HepG2 (cell line): ENCODE results near the gene GRIK5. TPM values are rescaled to one million over a fixed set of nuclear protein-coding genes. Genes with fewer than 3 reads are reported as not detected.

Experiments
- CEBPG ChIP-seq: IDR thresholded peaks from 2 replicates; pipeline ENCODE4 v1.6.1; 2016
- CEBPZ ChIP-seq: IDR thresholded peaks from 2 replicates; pipeline ENCODE4 v1.6.1; 2012; ENCODE audit warnings: low read length, improper control_type of control experiment
- JUNB ChIP-seq: sonication (generic); formaldehyde crosslinking; IDR thresholded peaks from 2 replicates; pipeline ENCODE4 v1.8.0; 2022; ENCODE audit warnings: missing genetic modification reagents, mild to moderate bottlenecking, borderline replicate concordance
- JUND ChIP-seq: sonication (generic); formaldehyde crosslinking; IDR thresholded peaks from 2 replicates; pipeline ENCODE4 v1.8.0; 2022; ENCODE audit warnings: mild to moderate bottlenecking, missing genetic modification reagents
- MED13 ChIP-seq: sonication (generic); formaldehyde crosslinking; IDR thresholded peaks from 2 replicates; pipeline ENCODE4 v1.5.0; 2020; ENCODE audit warnings: missing genetic modification reagents
- NCOA2 ChIP-seq: sonication (generic); formaldehyde crosslinking; IDR thresholded peaks from 2 replicates; pipeline ENCODE4 v1.8.0; 2022; ENCODE audit warnings: inconsistent platforms
- NFE2 ChIP-seq: sonication (generic); formaldehyde crosslinking; IDR thresholded peaks from 2 replicates; pipeline ENCODE4 v1.4.0; 2020; ENCODE audit warnings: missing genetic modification reagents
- NFKBIZ ChIP-seq: IDR thresholded peaks from 2 replicates; pipeline ENCODE4 v1.6.1; 2018; ENCODE audit warnings: missing genetic modification reagents, missing compliant biosample characterization
- NR2C2 ChIP-seq: sonication (generic); formaldehyde crosslinking; IDR thresholded peaks from 2 replicates; pipeline ENCODE4 v1.4.0; 2020; ENCODE audit warnings: missing genetic modification reagents, mild to moderate bottlenecking, moderate library complexity, borderline replicate concordance
- RAD21 ChIP-seq: fragments of 450-650 bp; formaldehyde crosslinking; IDR thresholded peaks from 2 replicates; pipeline ENCODE4 v1.5.0; 2020; ENCODE audit warnings: mild to moderate bottlenecking
- RARA ChIP-seq: IDR thresholded peaks from 2 replicates; pipeline ENCODE4 v1.6.1; 2016; ENCODE audit warnings: missing genetic modification reagents, missing compliant biosample characterization
- SMC3 ChIP-seq: IDR thresholded peaks from 2 replicates; pipeline ENCODE4 v1.6.1; 2011; ENCODE audit warnings: low read length, improper control_type of control experiment
- STAG1 ChIP-seq: sonication (generic); formaldehyde crosslinking; IDR thresholded peaks from 2 replicates; pipeline ENCODE4 v1.4.0; 2020; ENCODE audit warnings: missing genetic modification reagents
- TARDBP ChIP-seq: sonication (generic); formaldehyde crosslinking; IDR thresholded peaks from 2 replicates; pipeline ENCODE4 v1.8.0; 2022; ENCODE audit warnings: mild to moderate bottlenecking, missing genetic modification reagents
- TIGD3 ChIP-seq: sonication (generic); formaldehyde crosslinking; IDR thresholded peaks from 2 replicates; pipeline ENCODE4 v1.5.1; 2020; ENCODE audit warnings: mild to moderate bottlenecking, missing genetic modification reagents, borderline replicate concordance
- ZFX ChIP-seq: sonication (generic); formaldehyde crosslinking; IDR thresholded peaks from 2 replicates; pipeline ENCODE4 v1.4.0; 2020; ENCODE audit warnings: mild to moderate bottlenecking, low read depth, missing genetic modification reagents, moderate library complexity
- ZNF207 ChIP-seq: fragments of 450-650 bp; IDR thresholded peaks from 2 replicates; pipeline ENCODE4 v1.6.1; 2016; ENCODE audit warnings: antibody characterized with exemption, borderline replicate concordance
- ZNF24 ChIP-seq: fragments of 450-650 bp; IDR thresholded peaks from 2 replicates; pipeline ENCODE4 v1.6.1; 2017; ENCODE audit warnings: antibody characterized with exemption, mild to moderate bottlenecking
- ZNF292 ChIP-seq: sonication (generic); formaldehyde crosslinking; IDR thresholded peaks from 2 replicates; pipeline ENCODE4 v1.8.1; 2022; ENCODE audit warnings: mild to moderate bottlenecking, low read depth, missing genetic modification reagents, borderline replicate concordance
- polyA plus RNA-seq, 8 experiments: library from polyadenylated mRNA; depleted of rRNA in 3 of 8; stranded (reverse) in 7 of 8; unstranded in 1 of 8; fragments of >200 nt; fragmentation: Illumina TruSeq in 4 of 8; extraction: Trizol in 4 of 8; gene quantifications; 2 replicates each; pipeline versions ENCODE4 v1.2.1 to v1.2.3, GENCODE V29; 2011 to 2016; ENCODE audit warnings: low read depth in 4 of 8, missing spikeins in 1 of 8, mixed read lengths in 1 of 8; ENCODE audit not compliant: insufficient read depth in 1 of 8
- total RNA-seq, 5 experiments: library from RNA; depleted of rRNA; stranded (reverse); fragments of >200 nt; fragmentation: Illumina TruSeq; extraction: Trizol; gene quantifications; 2 replicates each; pipeline ENCODE4 v1.2.3, GENCODE V29; 2016; ENCODE audit warnings: low read depth in 1 of 5
- TF ChIP-seq, protein P1 (sequence below): sonication (generic); formaldehyde crosslinking; IDR thresholded peaks from 2 replicates; pipeline ENCODE4 v1.4.0; 2020; ENCODE audit warnings: missing genetic modification reagents; ENCODE audit errors: not compliant biosample characterization
- TF ChIP-seq, protein P2 (sequence below): sonication (generic); formaldehyde crosslinking; IDR thresholded peaks from 2 replicates; pipeline ENCODE4 v1.4.0; 2020; ENCODE audit warnings: mild to moderate bottlenecking, missing genetic modification reagents

The GRIK5 gene
- total and polyA plus RNA-seq, 2 of the 13 experiments (the other 11 are each of a cell fraction or from before 2014, with no cell fraction given) = not detected

DNA sequence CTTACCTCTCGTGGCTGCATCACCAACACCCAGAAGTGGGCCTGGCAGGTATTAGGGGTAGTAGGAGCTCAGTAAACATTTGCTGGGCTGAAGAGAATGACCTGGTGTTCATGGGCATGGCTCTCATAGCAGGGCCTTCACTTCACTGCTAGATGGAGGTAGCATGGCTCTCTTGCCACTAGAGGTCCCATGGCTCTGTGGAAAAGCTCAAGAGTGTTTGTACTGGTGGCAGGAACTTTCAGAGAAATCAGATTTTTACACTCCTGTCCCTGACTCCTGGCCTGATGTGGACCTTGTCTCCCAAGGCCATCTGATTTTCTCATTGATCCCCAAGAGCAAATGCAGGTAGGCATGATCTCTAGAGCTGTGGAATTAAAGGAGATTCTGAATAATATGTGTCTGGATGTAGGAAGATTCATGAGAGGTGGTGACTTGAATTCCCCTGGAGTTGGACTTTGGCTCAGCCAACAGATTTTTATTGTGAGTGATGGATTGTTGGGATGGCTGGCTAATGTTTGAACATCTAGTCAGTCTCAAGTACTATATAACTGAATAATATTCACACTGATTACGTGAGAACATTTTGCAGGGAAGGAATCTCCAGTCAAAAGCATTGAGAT lies 11.7 kb upstream of the GRIK5 start (continued):
- no peak for TF ChIP-seq CEBPZ
- TF ChIP-seq TARDBP (CRISPR knock-in tag) = no peak
- peak; percentile 21; the same call in 1 of the 2 replicates for TF ChIP-seq RAD21 (CRISPR knock-in tag)
- TF ChIP-seq JUNB (CRISPR knock-in tag) = no peak
- TF ChIP-seq RARA (CRISPR knock-in tag) = no peak
- no peak for TF ChIP-seq NR2C2 (CRISPR knock-in tag)
- TF ChIP-seq NCOA2 (CRISPR knock-in tag) = no peak
- TF ChIP-seq ZNF292 (CRISPR knock-in tag) = no peak
- TF ChIP-seq, protein P1, sequence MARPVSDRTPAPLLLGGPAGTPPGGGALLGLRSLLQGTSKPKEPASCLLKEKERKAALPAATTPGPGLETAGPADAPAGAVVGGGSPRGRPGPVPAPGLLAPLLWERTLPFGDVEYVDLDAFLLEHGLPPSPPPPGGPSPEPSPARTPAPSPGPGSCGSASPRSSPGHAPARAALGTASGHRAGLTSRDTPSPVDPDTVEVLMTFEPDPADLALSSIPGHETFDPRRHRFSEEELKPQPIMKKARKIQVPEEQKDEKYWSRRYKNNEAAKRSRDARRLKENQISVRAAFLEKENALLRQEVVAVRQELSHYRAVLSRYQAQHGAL (CRISPR knock-in tag) = no peak
- TF ChIP-seq NFKBIZ = no peak
- peak; percentile 49 for TF ChIP-seq STAG1 (CRISPR knock-in tag)
- 0 out of 2 replicates have a peak, but pooled peaks have one; percentile 28 for TF ChIP-seq ZFX (CRISPR knock-in tag)
- no peak for TF ChIP-seq MED13 (CRISPR knock-in tag)
- no peak for TF ChIP-seq CEBPG (CRISPR knock-in tag)
- TF ChIP-seq ZNF207 = no peak
- no peak for TF ChIP-seq NFE2
- TF ChIP-seq, protein P2, sequence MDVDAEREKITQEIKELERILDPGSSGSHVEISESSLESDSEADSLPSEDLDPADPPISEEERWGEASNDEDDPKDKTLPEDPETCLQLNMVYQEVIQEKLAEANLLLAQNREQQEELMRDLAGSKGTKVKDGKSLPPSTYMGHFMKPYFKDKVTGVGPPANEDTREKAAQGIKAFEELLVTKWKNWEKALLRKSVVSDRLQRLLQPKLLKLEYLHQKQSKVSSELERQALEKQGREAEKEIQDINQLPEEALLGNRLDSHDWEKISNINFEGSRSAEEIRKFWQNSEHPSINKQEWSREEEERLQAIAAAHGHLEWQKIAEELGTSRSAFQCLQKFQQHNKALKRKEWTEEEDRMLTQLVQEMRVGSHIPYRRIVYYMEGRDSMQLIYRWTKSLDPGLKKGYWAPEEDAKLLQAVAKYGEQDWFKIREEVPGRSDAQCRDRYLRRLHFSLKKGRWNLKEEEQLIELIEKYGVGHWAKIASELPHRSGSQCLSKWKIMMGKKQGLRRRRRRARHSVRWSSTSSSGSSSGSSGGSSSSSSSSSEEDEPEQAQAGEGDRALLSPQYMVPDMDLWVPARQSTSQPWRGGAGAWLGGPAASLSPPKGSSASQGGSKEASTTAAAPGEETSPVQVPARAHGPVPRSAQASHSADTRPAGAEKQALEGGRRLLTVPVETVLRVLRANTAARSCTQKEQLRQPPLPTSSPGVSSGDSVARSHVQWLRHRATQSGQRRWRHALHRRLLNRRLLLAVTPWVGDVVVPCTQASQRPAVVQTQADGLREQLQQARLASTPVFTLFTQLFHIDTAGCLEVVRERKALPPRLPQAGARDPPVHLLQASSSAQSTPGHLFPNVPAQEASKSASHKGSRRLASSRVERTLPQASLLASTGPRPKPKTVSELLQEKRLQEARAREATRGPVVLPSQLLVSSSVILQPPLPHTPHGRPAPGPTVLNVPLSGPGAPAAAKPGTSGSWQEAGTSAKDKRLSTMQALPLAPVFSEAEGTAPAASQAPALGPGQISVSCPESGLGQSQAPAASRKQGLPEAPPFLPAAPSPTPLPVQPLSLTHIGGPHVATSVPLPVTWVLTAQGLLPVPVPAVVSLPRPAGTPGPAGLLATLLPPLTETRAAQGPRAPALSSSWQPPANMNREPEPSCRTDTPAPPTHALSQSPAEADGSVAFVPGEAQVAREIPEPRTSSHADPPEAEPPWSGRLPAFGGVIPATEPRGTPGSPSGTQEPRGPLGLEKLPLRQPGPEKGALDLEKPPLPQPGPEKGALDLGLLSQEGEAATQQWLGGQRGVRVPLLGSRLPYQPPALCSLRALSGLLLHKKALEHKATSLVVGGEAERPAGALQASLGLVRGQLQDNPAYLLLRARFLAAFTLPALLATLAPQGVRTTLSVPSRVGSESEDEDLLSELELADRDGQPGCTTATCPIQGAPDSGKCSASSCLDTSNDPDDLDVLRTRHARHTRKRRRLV = no peak
- TF ChIP-seq JUND (CRISPR knock-in tag) = no peak
- TF ChIP-seq ZNF24 = no peak
- TF ChIP-seq SMC3 = peak; percentile 41; the same call in 1 of the 2 replicates
- TF ChIP-seq TIGD3 (CRISPR knock-in tag) = no peak
